SK-N-SH treated with all-trans-retinoic acid at 6 μM for 48 hours (cell line): ENCODE results near the gene ZNF595.
"Not testable (repeated sequence)": the region's sequence is repeated elsewhere in the genome, so short reads cannot be mapped to it uniquely, and the experiment has no call there.

Source experiments
- ZFP30 ChIP-seq: fragments of 450-650 bp; formaldehyde crosslinking; IDR thresholded peaks from 2 replicates; pipeline ENCODE4 v1.5.0; 2022; ENCODE audit warnings: mild to moderate bottlenecking, moderate library complexity
- TF ChIP-seq, protein P1 (sequence below): fragments of 250-450 bp; sonication (Bioruptor Pico); IDR thresholded peaks from 2 replicates; pipeline ENCODE4 v1.5.1; 2020; ENCODE audit warnings: low read depth, mild to moderate bottlenecking, moderate library complexity

GRCh38 chr4:123922-124274 is 70.8 kb downstream of the ZNF595 start:
- TF ChIP-seq, protein P1, sequence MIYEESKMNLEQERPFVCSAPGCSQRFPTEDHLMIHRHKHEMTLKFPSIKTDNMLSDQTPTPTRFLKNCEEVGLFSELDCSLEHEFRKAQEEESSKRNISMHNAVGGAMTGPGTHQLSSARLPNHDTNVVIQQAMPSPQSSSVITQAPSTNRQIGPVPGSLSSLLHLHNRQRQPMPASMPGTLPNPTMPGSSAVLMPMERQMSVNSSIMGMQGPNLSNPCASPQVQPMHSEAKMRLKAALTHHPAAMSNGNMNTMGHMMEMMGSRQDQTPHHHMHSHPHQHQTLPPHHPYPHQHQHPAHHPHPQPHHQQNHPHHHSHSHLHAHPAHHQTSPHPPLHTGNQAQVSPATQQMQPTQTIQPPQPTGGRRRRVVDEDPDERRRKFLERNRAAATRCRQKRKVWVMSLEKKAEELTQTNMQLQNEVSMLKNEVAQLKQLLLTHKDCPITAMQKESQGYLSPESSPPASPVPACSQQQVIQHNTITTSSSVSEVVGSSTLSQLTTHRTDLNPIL (CRISPR knock-in tag) = not testable (repeated sequence)
- TF ChIP-seq ZFP30 (CRISPR knock-in tag) = not testable (repeated sequence)
